HepG2 (cell line): ENCODE results near the gene VAPA. TPM values are rescaled to one million over a fixed set of nuclear protein-coding genes. Genes with fewer than 3 reads are reported as not detected.

ENCODE experiments used
- ATAC-seq: fragments of 200-7000 bp; cut with Tn5 transposase; 3 replicates; pipeline ENCODE4 v1.9.1; 2020; ENCODE audit warnings: mild to moderate bottlenecking, moderate library complexity
- BruUV-seq: library from RNA; stranded (reverse); fragments of 400-500 nt; replicated peaks from 2 replicates; lab custom pipeline; 2021; lab: Mats Ljungman, UMichigan
- CTCF ChIA-PET: fragments of 300-600 bp; formaldehyde crosslinking; extraction: SDS; loops from one replicate; lab custom pipeline; 2021; ENCODE audit warnings: low total read pairs, inconsistent platforms, low intra/inter-chr PET ratio; lab: Yijun Ruan, JAX
- POLR2A ChIA-PET: fragments of 350-600 bp; sonication (Branson Sonifier 250); formaldehyde crosslinking; loops from one replicate; lab custom pipeline; 2020; ENCODE audit warnings: antibody characterized with exemption, inconsistent platforms; lab: Yijun Ruan, JAX
- DNase-seq: peaks from one replicate; pipeline ENCODE4 v3.0.0-alpha.2; 2015; ENCODE audit warnings: low spot score
- FAIRE-seq: peaks from 3 replicates; lab custom pipeline; 2011; peaks lifted over from hg19 to GRCh38; lab: Jason Lieb, UNC
- H2AFZ ChIP-seq: one replicate; pipeline ENCODE4 v1.6.1; 2011; ENCODE audit warnings: low read length, inconsistent platforms
- H3K27ac ChIP-seq: fragments of 300-600 bp; 3 replicates; pipeline ENCODE4 v1.8.0; 2011; ENCODE audit warnings: mixed run types, mild to moderate bottlenecking, mixed read lengths, low read length, inconsistent platforms; ENCODE audit not compliant: insufficient read depth; ENCODE audit errors: extremely low read length
- H3K27me3 ChIP-seq, 2 experiments: fragments of 200-600 bp in 1 of 2; 2 replicates in 1 of 2; 3 replicates in 1 of 2; pipeline versions ENCODE4 v1.6.0 to v1.8.0; 2011; ENCODE audit warnings: low read length in 2 of 2, mild to moderate bottlenecking in 2 of 2, moderate library complexity in 2 of 2, inconsistent platforms in 1 of 2; ENCODE audit not compliant: insufficient read depth in 2 of 2, control insufficient read depth in 1 of 2
- H3K36me3 ChIP-seq, 2 experiments: fragments of 200-600 bp in 1 of 2; replicated peaks in 1 of 2; 2 replicates in 1 of 2; 3 replicates in 1 of 2; pipeline versions ENCODE4 v1.5.1 to v1.8.0; 2011; ENCODE audit warnings: low read length in 2 of 2, inconsistent platforms in 1 of 2; ENCODE audit not compliant: insufficient read depth in 2 of 2, control insufficient read depth in 1 of 2
- H3K4me1 ChIP-seq: 2 replicates; pipeline ENCODE4 v1.5.1; 2012; ENCODE audit warnings: low read length, inconsistent platforms; ENCODE audit not compliant: insufficient read depth
- H3K4me2 ChIP-seq: 2 replicates; pipeline ENCODE4 v1.6.0; 2011; ENCODE audit warnings: low read depth, low read length, inconsistent platforms
- H3K4me3 ChIP-seq, 3 experiments: fragments of 200-600 bp in 1 of 3; sonication (generic), shearing (Covaris generic) in 1 of 3; replicated peaks in 1 of 3; 2 replicates each; pipeline ENCODE4 v1.5.1; 2011 to 2016; ENCODE audit warnings: low read length in 3 of 3, inconsistent platforms in 2 of 3, low read depth in 2 of 3, mild to moderate bottlenecking in 2 of 3, control low read depth in 1 of 3, mixed read lengths in 1 of 3; ENCODE audit not compliant: insufficient read depth in 1 of 3
- H3K79me2 ChIP-seq: one replicate; pipeline ENCODE4 v1.6.1; 2011; ENCODE audit warnings: low read length, inconsistent platforms; ENCODE audit not compliant: insufficient read depth
- H3K9ac ChIP-seq: 2 replicates; pipeline ENCODE4 v1.6.0; 2011; ENCODE audit warnings: mild to moderate bottlenecking, low read depth, low read length, inconsistent platforms; ENCODE audit not compliant: insufficient read depth
- H3K9me3 ChIP-seq: 2 replicates; pipeline ENCODE4 v1.5.1; 2012; ENCODE audit warnings: mild to moderate bottlenecking, low read length
- H4K20me1 ChIP-seq: 2 replicates; pipeline ENCODE4 v1.6.0; 2011; ENCODE audit warnings: inconsistent platforms, mild to moderate bottlenecking, low read length, moderate library complexity; ENCODE audit not compliant: insufficient read depth
- DMAP1 ChIP-seq: IDR thresholded peaks from 2 replicates; pipeline ENCODE4 v1.6.1; 2016
- FIP1L1 ChIP-seq: fragments of 200-400 bp; formaldehyde crosslinking; IDR thresholded peaks from 2 replicates; pipeline ENCODE4 v1.6.1; 2018; ENCODE audit warnings: low read depth, mild to moderate bottlenecking, low read length, moderate library complexity, borderline replicate concordance; ENCODE audit not compliant: insufficient read depth
- ZNF317 ChIP-seq: sonication (generic); formaldehyde crosslinking; IDR thresholded peaks from 2 replicates; pipeline ENCODE4 v1.5.0; 2020; ENCODE audit warnings: mild to moderate bottlenecking, missing genetic modification reagents
- ZNF607 ChIP-seq: sonication (generic); formaldehyde crosslinking; IDR thresholded peaks from 2 replicates; pipeline ENCODE4 v1.5.1; 2020; ENCODE audit warnings: missing genetic modification reagents, mild to moderate bottlenecking, borderline replicate concordance
- ZNF761 ChIP-seq: sonication (generic); formaldehyde crosslinking; conservative IDR thresholded peaks from 2 replicates; pipeline ENCODE4 v1.4.0; 2020; ENCODE audit warnings: mild to moderate bottlenecking, missing genetic modification reagents
- WGBS: methylation state at CpG from one replicate; pipeline ENCODE4 v1.1.6; 2017; ENCODE audit warnings: low lambda C conversion rate; 5-methylcytosine and 5-hydroxymethylcytosine counted together
- in situ Hi-C: cut with HindIII; loops from 2 replicates; pipeline ENCODE4 v1.10.0; 2017; ENCODE audit warnings: low pct_unique_long_range_greater_than_20kb; ENCODE audit not compliant: extremely low pct_ligation_motif_present
- intact Hi-C: fragments of 100-400 bp; cut with micrococcal nuclease; formaldehyde crosslinking; loops from one replicate; pipeline ENCODE4 v1.10.0; 2022; ENCODE audit not compliant: unreplicated experiment
- polyA plus RNA-seq, 8 experiments: library from polyadenylated mRNA; depleted of rRNA in 3 of 8; stranded (reverse) in 7 of 8; unstranded in 1 of 8; fragments of >200 nt; fragmentation: Illumina TruSeq in 4 of 8; extraction: Trizol in 4 of 8; gene quantifications; 2 replicates each; pipeline versions ENCODE4 v1.2.1 to v1.2.3, GENCODE V29; 2011 to 2016; ENCODE audit warnings: low read depth in 4 of 8, missing spikeins in 1 of 8, mixed read lengths in 1 of 8; ENCODE audit not compliant: insufficient read depth in 1 of 8
- total RNA-seq, 5 experiments: library from RNA; depleted of rRNA; stranded (reverse); fragments of >200 nt; fragmentation: Illumina TruSeq; extraction: Trizol; gene quantifications; 2 replicates each; pipeline ENCODE4 v1.2.3, GENCODE V29; 2016; ENCODE audit warnings: low read depth in 1 of 5

Gene VAPA
- total and polyA plus RNA-seq, 2 of the 13 experiments (the other 11 are each of a cell fraction or from before 2014, with no cell fraction given), result 167 to 294 TPM

DNA sequence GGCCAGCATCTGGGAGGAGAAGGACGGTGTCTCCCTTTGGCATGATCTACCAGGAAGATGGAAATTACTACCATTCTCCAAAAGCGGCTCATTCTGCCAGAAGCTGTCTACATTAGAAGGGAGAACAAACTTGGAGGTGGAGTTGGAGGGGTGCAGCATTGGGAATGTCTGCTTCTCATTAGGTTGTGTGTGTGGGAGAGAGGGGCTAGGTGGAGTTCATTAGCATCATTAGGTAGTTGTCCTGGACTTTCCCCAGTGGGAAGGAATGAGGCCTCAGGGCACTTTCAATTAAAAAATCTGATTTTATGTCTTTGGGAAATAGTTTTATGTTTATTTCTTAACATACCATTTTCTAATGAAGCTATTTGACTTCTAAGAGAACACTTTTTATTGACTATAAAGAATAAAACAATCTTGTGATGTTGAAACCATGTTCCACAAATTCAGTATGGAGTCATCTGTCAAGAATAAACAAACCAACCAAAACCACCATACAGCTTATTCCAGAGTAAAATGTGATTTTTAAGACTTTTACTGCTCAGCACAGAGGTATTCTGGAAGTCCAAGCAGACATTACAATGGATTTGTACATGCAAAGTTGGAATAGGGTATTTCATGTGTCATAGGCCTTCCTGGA, 60.6 kb downstream of the VAPA start:
- no peak overlapping the region for H3K4me2 ChIP-seq
- H3K4me1 ChIP-seq, result no peaks in the 10 kb centered on the region
- no peak overlapping the region for H3K27ac ChIP-seq
- intact Hi-C loops, result no loop called here
- POLR2A ChIA-PET, result no interaction called here
- no peaks in the 10 kb centered on the region for H3K27me3 ChIP-seq
- H3K36me3 ChIP-seq, result no peaks in the 10 kb centered on the region
- no peak for DNase-seq
- 30% methylated on average over 2 of the region's 2 CpGs for WGBS
- in situ Hi-C loops, result loop anchor here (5.0 kb wide), 1 partner anchor 548 kb away; no protein-coding TSS in a partner anchor
- FAIRE-seq, result no peak
- no peaks in the 10 kb centered on the region for H4K20me1 ChIP-seq
- H3K4me3 ChIP-seq, result no peak overlapping the region
- no TSS peak for BruUV-seq
- ATAC-seq, result no peak
- CTCF ChIA-PET, result no interaction called here
- no peak overlapping the region for H3K9ac ChIP-seq
- H3K79me2 ChIP-seq, result no peaks in the 10 kb centered on the region
- H3K9me3 ChIP-seq, result peaks cover 11% of the 10 kb centered on the region
- TF ChIP-seq DMAP1 (no peak), ZNF607 (CRISPR knock-in tag) (no peak), ZNF761 (CRISPR knock-in tag) (no peak)
- no peak overlapping the region for H2AFZ ChIP-seq

DNA sequence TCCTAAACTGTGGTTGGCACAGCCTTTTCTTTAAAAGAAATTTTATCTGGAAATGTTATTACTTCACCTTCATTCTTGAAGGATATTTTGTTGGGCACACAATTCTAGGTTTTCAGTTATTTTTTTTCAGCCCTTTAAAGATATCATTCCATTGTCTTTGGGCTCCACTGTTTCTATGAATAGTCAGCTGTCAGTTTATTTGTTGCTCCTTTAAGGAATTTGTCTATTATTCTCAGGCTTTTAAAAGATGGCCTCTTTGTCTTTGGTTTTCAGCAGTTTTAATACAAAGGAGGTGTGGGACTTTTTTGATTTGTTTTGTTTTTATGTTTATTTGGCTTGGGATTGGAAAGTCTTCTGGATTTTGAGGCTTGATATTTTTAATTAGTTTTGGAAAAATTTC, 61.8 kb downstream of the VAPA start:
- no peak overlapping the region for H3K9ac ChIP-seq
- ATAC-seq (no peak), DNase-seq (no peak), FAIRE-seq (no peak)
- peaks cover 11% of the 10 kb centered on the region for H3K9me3 ChIP-seq
- BruUV-seq, result no TSS peak
- no peak overlapping the region for H2AFZ ChIP-seq
- H3K4me2 ChIP-seq, result no peak overlapping the region
- H3K4me1 ChIP-seq, result no peaks in the 10 kb centered on the region
- H3K36me3 ChIP-seq, result no peaks in the 10 kb centered on the region
- intact Hi-C loops (no loop called here), in situ Hi-C loops (no loop called here)
- no peaks in the 10 kb centered on the region for H3K79me2 ChIP-seq
- no peak overlapping the region for H3K4me3 ChIP-seq
- H3K27me3 ChIP-seq, result no peaks in the 10 kb centered on the region
- no peak overlapping the region for H3K27ac ChIP-seq
- POLR2A ChIA-PET, result no interaction called here
- TF ChIP-seq FIP1L1 (no peak), ZNF317 (CRISPR knock-in tag) (peak; percentile 95)
- TF ChIP-seq, all 625 proteins: peak for 1
- CTCF ChIA-PET, result no interaction called here
- no peaks in the 10 kb centered on the region for H4K20me1 ChIP-seq
